ENCODE results near the gene PCDHGA1.
"Not testable (repeated sequence)": the region's sequence is repeated elsewhere in the genome, so short reads cannot be mapped to it uniquely, and the experiment has no call there.

Gene PCDHGA1

GRCh38 chr5:141393267-141393666, 63.0 kb downstream of the PCDHGA1 start:
- no peaks in the 10 kb centered on the region for H3K36me3 ChIP-seq (ENCODE audit: control insufficient read depth, insufficient read depth, low read length)
- H3K27me3 ChIP-seq (replicated peaks; ENCODE audit: control insufficient read depth, insufficient read depth, low read length): no peaks in the 10 kb centered on the region
- DNase-seq (ENCODE audit: extremely low read depth, insufficient read length): no peak
- TF ChIP-seq CTCF (IDR thresholded peaks at IDR 0.05; ENCODE audit: insufficient read depth, low read length, poor library complexity, severe bottlenecking): no peak
- no peak overlapping the region for H3K4me3 ChIP-seq (replicated peaks; ENCODE audit: low read depth, low read length)

GRCh38 chr5:141394401-141395187, 64.3 kb downstream of the PCDHGA1 start:
- not testable (repeated sequence) for H3K4me3 ChIP-seq (replicated peaks; ENCODE audit: low read depth, low read length); H3K36me3 ChIP-seq (ENCODE audit: control insufficient read depth, insufficient read depth, low read length); H3K27me3 ChIP-seq (replicated peaks; ENCODE audit: control insufficient read depth, insufficient read depth, low read length); DNase-seq (ENCODE audit: extremely low read depth, insufficient read length)

- H3K27me3 ChIP-seq (replicated peaks; ENCODE audit: control insufficient read depth, insufficient read depth, low read length); H3K36me3 ChIP-seq (ENCODE audit: control insufficient read depth, insufficient read depth, low read length); H3K4me3 ChIP-seq (replicated peaks; ENCODE audit: low read depth, low read length): not testable (repeated sequence)
- TF ChIP-seq CTCF (IDR thresholded peaks at IDR 0.05; ENCODE audit: insufficient read depth, low read length, poor library complexity, severe bottlenecking): peak; percentile 17
- DNase-seq (ENCODE audit: extremely low read depth, insufficient read length): peak; percentile 37
Observed at GRCh38 chr5:141397756-141398551, 67.6 kb downstream of the PCDHGA1 start, which contains the start of gene PCDHGB5. PCDHGB5 (plus strand) TSS chr5:141397947; CDS start chr5:141398128, 181 bp downstream.

- TF ChIP-seq CTCF (IDR thresholded peaks at IDR 0.05; ENCODE audit: insufficient read depth, low read length, poor library complexity, severe bottlenecking): no peak
- no peaks in the 10 kb centered on the region for H3K36me3 ChIP-seq (ENCODE audit: control insufficient read depth, insufficient read depth, low read length)
- no peaks in the 10 kb centered on the region for H3K27me3 ChIP-seq (replicated peaks; ENCODE audit: control insufficient read depth, insufficient read depth, low read length)
- no peak overlapping the region for H3K4me3 ChIP-seq (replicated peaks; ENCODE audit: low read depth, low read length)
- no peak for DNase-seq (ENCODE audit: extremely low read depth, insufficient read length)
Observed at GRCh38 chr5:141398608-141399007, 68.3 kb downstream of the PCDHGA1 start.

- no peak for TF ChIP-seq CTCF (IDR thresholded peaks at IDR 0.05; ENCODE audit: insufficient read depth, low read length, poor library complexity, severe bottlenecking)
- Histone ChIP-seq H3K27me3 (replicated peaks; ENCODE audit: control insufficient read depth, insufficient read depth, low read length) (no peaks in the 10 kb centered on the region), H3K4me3 (replicated peaks; ENCODE audit: low read depth, low read length) (no peak overlapping the region), H3K36me3 (ENCODE audit: control insufficient read depth, insufficient read depth, low read length) (no peaks in the 10 kb centered on the region)
- no peak for DNase-seq (ENCODE audit: extremely low read depth, insufficient read length)
Observed at GRCh38 chr5:141399555-141400258, 69.4 kb downstream of the PCDHGA1 start.
